GM18868 (cell line): ENCODE data around the gene TNK1.
A peak's percentile ranks its signal among the peaks of the same experiment; 100 is the strongest.
"Not testable (repeated sequence)": the region's sequence is repeated elsewhere in the genome, so short reads cannot be mapped to it uniquely, and the experiment has no call there.

Experiments
- ATAC-seq: cut with Tn5 transposase; IDR thresholded peaks from one replicate; pipeline ENCODE4 v1.9.1; 2021; ENCODE audit warnings: mild to moderate bottlenecking, moderate library complexity; ENCODE audit not compliant: unreplicated experiment

TNK1 gene

GRCh38 chr17:7380855-7381683 lies at the start of gene TNK1:
Gene TNK1, plus strand, starts transcription at chr17:7381089. Its CDS starts 1,838 bp downstream, at chr17:7382927.
- no peak for ATAC-seq

- ATAC-seq, result no peak
Measured at GRCh38 chr17:7332111-7332510, 48.8 kb upstream of the TNK1 start.

GRCh38 chr17:7332600-7333069 lies 48.3 kb upstream of the TNK1 start:
- not testable (repeated sequence) for ATAC-seq

GRCh38 chr17:7334938-7335538 lies 45.9 kb upstream of the TNK1 start:
- no peak for ATAC-seq

GRCh38 chr17:7335765-7336164 lies 45.1 kb upstream of the TNK1 start:
- not testable (repeated sequence) for ATAC-seq

- peak; percentile 64 for ATAC-seq
Measured at GRCh38 chr17:7336240-7337175, 44.4 kb upstream of the TNK1 start, which contains the start of gene ACAP1. Gene ACAP1, plus strand, starts transcription at chr17:7336529. Its CDS starts 206 bp downstream, at chr17:7336735.

- ATAC-seq, result not testable (repeated sequence)
Measured at GRCh38 chr17:7337600-7337999, 43.3 kb upstream of the TNK1 start.

GRCh38 chr17:7340179-7340578 lies 40.7 kb upstream of the TNK1 start:
- ATAC-seq, result no peak

GRCh38 chr17:7341842-7342241 lies 39.0 kb upstream of the TNK1 start:
- ATAC-seq, result no peak

GRCh38 chr17:7343250-7343649 lies 37.6 kb upstream of the TNK1 start:
- no peak for ATAC-seq

GRCh38 chr17:7346761-7347614 lies 33.9 kb upstream of the TNK1 start:
- no peak for ATAC-seq

GRCh38 chr17:7347630-7348477 lies 33.0 kb upstream of the TNK1 start:
- ATAC-seq, result no peak

- ATAC-seq, result no peak
Measured at GRCh38 chr17:7348478-7349242, 32.2 kb upstream of the TNK1 start.

- ATAC-seq, result peak; percentile 64
Measured at GRCh38 chr17:7351665-7352502, 29.0 kb upstream of the TNK1 start, which contains the start of gene KCTD11. Gene KCTD11, plus strand, starts transcription at chr17:7352162.

GRCh38 chr17:7352503-7352889 lies 28.4 kb upstream of the TNK1 start:
- no peak for ATAC-seq

GRCh38 chr17:7352910-7353635 lies 27.8 kb upstream of the TNK1 start:
- ATAC-seq, result no peak
